Sigmoid colon (tissue), 7 donors: ENCODE results near the gene CD276. TPM values are rescaled to one million over a fixed set of nuclear protein-coding genes. Genes with fewer than 3 reads are reported as not detected.

Source experiments
- DNase-seq: peaks from one replicate; pipeline ENCODE4 v3.0.0-alpha.2; 2019
- H3K27ac ChIP-seq, 4 donors: fragments of 200-600 bp; sonication (generic); one replicate each; pipeline ENCODE4 v1.5.1; 2016 to 2019; ENCODE audit warnings: mild to moderate bottlenecking in 1 of 4
- H3K27me3 ChIP-seq, 3 donors: fragments of 200-600 bp; sonication (generic); one replicate each; pipeline ENCODE4 v1.5.1; 2019; ENCODE audit warnings: mild to moderate bottlenecking in 1 of 3
- H3K36me3 ChIP-seq, 4 donors: fragments of 200-600 bp; sonication (generic); one replicate each; pipeline ENCODE4 v1.5.1; 2016 to 2019
- H3K4me1 ChIP-seq, 4 donors: fragments of 200-600 bp; sonication (generic); one replicate each; pipeline ENCODE4 v1.5.1; 2017 to 2019
- H3K4me3 ChIP-seq, 4 donors: fragments of 200-600 bp; sonication (generic); one replicate each; pipeline ENCODE4 v1.5.1; 2017 to 2019; ENCODE audit warnings: mild to moderate bottlenecking in 2 of 4, moderate library complexity in 1 of 4
- H3K9me3 ChIP-seq, 4 donors: fragments of 200-600 bp in 3 of 4; sonication (generic) in 3 of 4; one replicate each; pipeline versions ENCODE4 v1.5.1 to v1.6.1; 2013 to 2019
- CTCF ChIP-seq, 4 experiments: fragments of 450-650 bp in 3 of 4; fragments of 200-600 bp in 1 of 4; IDR thresholded peaks; one replicate each; pipeline ENCODE4 v1.5.1; 2016 to 2019; ENCODE audit warnings: antibody characterized with exemption in 4 of 4, mild to moderate bottlenecking in 3 of 4, moderate library complexity in 2 of 4
- EP300 ChIP-seq, 4 donors: sonication (generic); formaldehyde crosslinking; IDR thresholded peaks; one replicate each; pipeline ENCODE4 v1.6.1; 2017; ENCODE audit warnings: antibody characterized with exemption in 4 of 4
- POLR2A ChIP-seq, 2 donors: fragments of 450-650 bp; IDR thresholded peaks; one replicate each; pipeline ENCODE4 v1.6.1; 2016; ENCODE audit warnings: antibody characterized with exemption in 2 of 2, mild to moderate bottlenecking in 2 of 2, moderate library complexity in 2 of 2
- POLR2AphosphoS5 ChIP-seq, 4 donors: sonication (generic); formaldehyde crosslinking; IDR thresholded peaks; one replicate each; pipeline ENCODE4 v1.6.1; 2017; ENCODE audit warnings: antibody characterized with exemption in 4 of 4
- WGBS, 2 donors: extraction: QIAGEN DNeasy Blood & Tissue Kit; methylation state at CpG; one replicate each; pipeline ENCODE4 v1.1.7; 2013; 5-methylcytosine and 5-hydroxymethylcytosine counted together
- intact Hi-C: fragments of 100-400 bp; cut with DNase I; formaldehyde crosslinking; loops from one replicate; pipeline ENCODE4 v1.15.1; 2023
- polyA plus RNA-seq, 3 donors: library from polyadenylated mRNA; stranded (reverse); fragments of 200-250 nt; gene quantifications; one replicate each; pipeline ENCODE4 v1.2.3, GENCODE V29; 2013
- total RNA-seq, 4 donors: library from RNA; depleted of rRNA; stranded (reverse); fragments of >200 nt; gene quantifications; one replicate each; pipeline ENCODE4 v1.1.0, GENCODE V29; 2016
- donor health status: healthy with polysubstance abuse.
- donor health status: Bipolar disorder and iron deficiency.
- donor health status: healthy.

CD276 gene
- total and polyA plus RNA-seq, 7 donors, result 15.7 to 59.8 (median 29.8) TPM

DNA sequence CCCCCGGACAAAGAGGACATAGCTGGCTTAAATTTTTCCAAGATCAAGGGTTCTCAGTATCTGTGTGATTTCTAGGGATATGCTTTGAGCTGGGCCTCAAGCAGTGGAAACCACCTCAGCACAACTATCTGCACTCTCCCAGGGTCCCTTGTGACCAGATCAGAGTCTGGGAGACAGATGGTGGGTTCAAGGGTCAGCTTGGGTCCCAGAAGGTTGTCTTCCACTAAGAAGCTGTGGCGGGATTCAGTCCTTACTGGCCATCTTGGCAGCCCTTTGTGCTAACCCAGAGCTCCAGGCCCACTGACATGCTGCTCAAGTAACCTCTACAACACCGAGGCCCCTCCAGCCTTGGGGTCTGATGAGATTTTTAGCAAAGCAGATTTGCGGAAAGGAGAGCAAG, 66.3 kb downstream of the CD276 start:
- TF ChIP-seq CTCF (IDR thresholded peaks at IDR 0.05), result no peak
- no peak for TF ChIP-seq POLR2AphosphoS5 (IDR thresholded peaks at IDR 0.05)
- intact Hi-C loops, result loop anchor here (10.0 kb wide), 1 partner anchor 154 kb away; no protein-coding TSS in a partner anchor
- H3K27me3 ChIP-seq, result peaks cover 0 to 6% (median 6%) of the 10 kb centered on the region in 3 donors
- DNase-seq, result no peak
- no peak overlapping the region for H3K27ac ChIP-seq
- no peaks in the 10 kb centered on the region for H3K36me3 ChIP-seq
- 81 to 83% methylated on average over 4 of the region's 4 CpGs for WGBS, 2 donors
- H3K4me1 ChIP-seq, result peaks cover 0 to 29% (median 23%) of the 10 kb centered on the region in 4 donors
- H3K4me3 ChIP-seq, result no peak overlapping the region
- H3K9me3 ChIP-seq, result no peaks in the 10 kb centered on the region

DNA sequence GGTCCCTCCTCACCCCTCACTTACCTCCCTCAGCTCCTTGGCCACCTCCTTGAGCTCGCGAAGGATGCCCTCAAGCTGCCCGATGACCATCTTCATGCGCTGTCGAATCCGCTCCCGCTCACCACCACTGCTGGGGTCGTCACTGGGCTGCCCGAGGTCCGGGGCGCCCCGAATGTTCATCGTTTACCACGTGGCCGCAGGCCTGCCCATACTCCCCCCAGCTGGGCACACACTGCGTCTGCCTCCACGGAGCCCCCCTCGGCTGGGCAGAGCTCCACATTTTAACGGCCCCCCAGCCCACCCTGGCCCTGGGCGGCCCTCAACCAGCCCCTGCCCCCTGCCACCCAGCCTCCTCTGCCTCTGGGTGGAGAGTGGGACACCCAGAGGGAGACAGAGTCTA, 66.8 kb downstream of the CD276 start:
- WGBS, 2 donors, result 81 to 83% methylated on average over 20 of the region's 20 CpGs
- intact Hi-C loops, result loop anchor here (10.0 kb wide), 1 partner anchor 154 kb away; no protein-coding TSS in a partner anchor
- no peaks in the 10 kb centered on the region for H3K36me3 ChIP-seq
- DNase-seq, result no peak
- no peaks in the 10 kb centered on the region for H3K9me3 ChIP-seq
- H3K4me1 ChIP-seq, result peaks cover 0 to 29% (median 23%) of the 10 kb centered on the region in 4 donors
- no peak for TF ChIP-seq CTCF (IDR thresholded peaks at IDR 0.05)
- TF ChIP-seq POLR2AphosphoS5 (IDR thresholded peaks at IDR 0.05), result no peak
- TF ChIP-seq EP300 (IDR thresholded peaks at IDR 0.05), result no peak
- no peak for TF ChIP-seq POLR2A (IDR thresholded peaks at IDR 0.05)
- peak overlapping the region in 2 of 4 donors; percentile 81 to 90 for H3K4me3 ChIP-seq
- H3K27me3 ChIP-seq, result peaks cover 0 to 6% (median 6%) of the 10 kb centered on the region in 3 donors
- H3K27ac ChIP-seq, result no peak overlapping the region

GRCh38 chr15:73751511-73751898, 67.3 kb downstream of the CD276 start:
- peak overlapping the region in 1 of 4 donors; percentile 70 for H3K27ac ChIP-seq

DNA sequence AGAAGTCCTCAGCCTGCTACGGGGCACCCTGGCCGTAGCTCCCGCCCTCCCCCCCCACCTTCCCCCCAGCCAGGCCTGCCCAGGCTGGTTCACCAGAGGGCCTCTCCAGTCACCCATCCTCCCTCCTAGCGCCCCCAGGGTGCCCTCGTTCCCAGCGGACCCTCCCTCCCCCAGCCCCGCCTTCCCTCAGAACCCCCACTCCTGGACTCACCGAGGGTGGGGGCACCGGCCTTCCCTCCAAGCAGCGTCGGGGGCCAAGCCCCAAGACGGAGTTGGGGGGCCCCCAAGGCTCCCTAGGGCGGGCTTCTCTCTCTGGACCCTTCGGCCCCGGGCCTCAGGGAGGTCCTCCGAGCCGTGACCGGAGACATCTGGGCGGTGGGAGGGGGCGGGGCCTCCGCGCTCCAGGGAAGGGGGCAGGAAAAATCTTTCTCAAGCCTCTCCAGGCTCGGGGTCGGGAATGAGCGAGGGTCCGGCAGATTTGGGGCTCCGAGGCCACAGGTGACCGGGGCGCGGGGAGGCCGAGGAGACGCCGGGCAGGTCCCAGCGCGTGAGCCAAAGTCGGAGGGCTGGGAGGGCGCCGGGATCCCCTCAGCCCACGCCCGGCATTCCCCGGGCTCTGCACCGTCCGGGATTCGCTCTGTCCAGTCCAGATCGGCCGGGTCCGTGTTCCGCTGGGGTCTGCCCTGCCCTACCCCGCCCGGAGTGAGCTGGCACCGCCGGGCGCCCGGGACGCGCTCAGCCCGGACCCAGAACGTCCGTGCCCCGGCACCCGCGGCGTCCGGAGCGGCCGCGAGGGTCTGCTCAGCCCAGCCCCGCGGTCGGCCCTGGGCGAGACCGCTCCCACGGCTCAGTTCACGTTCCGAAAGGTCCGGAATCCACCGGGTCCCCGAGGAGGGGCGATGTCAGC, 68.0 kb downstream of the CD276 start:
- WGBS, 2 donors, result 2% methylated on average over 79 of the region's 79 CpGs
- Histone ChIP-seq H3K36me3 (no peaks in the 10 kb centered on the region), H3K4me1 (peaks cover 0 to 29% (median 23%) of the 10 kb centered on the region in 4 donors), H3K4me3 (peak overlapping the region; percentile 46 to 90 (median 65)), H3K9me3 (no peaks in the 10 kb centered on the region), H3K27me3 (peaks cover 0 to 6% (median 6%) of the 10 kb centered on the region in 3 donors), H3K27ac (peak overlapping the region; percentile 29 to 72 (median 66))
- DNase-seq, result no peak
- intact Hi-C loops, result loop anchor here (10.0 kb wide), 1 partner anchor 153 kb away; no protein-coding TSS in a partner anchor
- no peak for TF ChIP-seq POLR2AphosphoS5 (IDR thresholded peaks at IDR 0.05)
- TF ChIP-seq POLR2A (IDR thresholded peaks at IDR 0.05), result no peak
- no peak for TF ChIP-seq CTCF (IDR thresholded peaks at IDR 0.05)
- no peak for TF ChIP-seq EP300 (IDR thresholded peaks at IDR 0.05)

More at GRCh38 chr15:73751511-73751898, 67.3 kb downstream of the CD276 start:
- intact Hi-C loops, result loop anchor here (10.0 kb wide), 1 partner anchor 153 kb away; no protein-coding TSS in a partner anchor
- DNase-seq, result no peak
- Histone ChIP-seq H3K36me3 (no peaks in the 10 kb centered on the region), H3K4me1 (peaks cover 0 to 29% (median 23%) of the 10 kb centered on the region in 4 donors), H3K27me3 (peaks cover 0 to 6% (median 6%) of the 10 kb centered on the region in 3 donors), H3K9me3 (no peaks in the 10 kb centered on the region), H3K4me3 (peak overlapping the region; percentile 46 to 90 (median 65))
- 9 to 12% methylated on average over 8 to 9 of the region's 9 CpGs for WGBS, 2 donors
- TF ChIP-seq POLR2A (IDR thresholded peaks at IDR 0.05), result no peak
- no peak for TF ChIP-seq POLR2AphosphoS5 (IDR thresholded peaks at IDR 0.05)
- no peak for TF ChIP-seq EP300 (IDR thresholded peaks at IDR 0.05)
- no peak for TF ChIP-seq CTCF (IDR thresholded peaks at IDR 0.05)
